ENCODE results near the gene FXYD3. TPM values are rescaled to one million over a fixed set of nuclear protein-coding genes. Genes with fewer than 3 reads are reported as not detected.

Gene FXYD3
- total RNA-seq, 1 experiment from 2014 or later: 6.9 TPM

- ChIA-PET CTCF (interaction anchor here (0.6 to 5.5 kb wide), 9 partner anchors 12 to 88 kb away, joined by 3 to 91 read pairs (median 16); partner anchors contain the start of gene FXYD3), POLR2A (no interaction called here)
- Mint-ChIP-seq H3K36me3 (ENCODE audit: insufficient read depth, unreplicated experiment) (no peaks in the 10 kb centered on the region), H3K27me3 (ENCODE audit: insufficient read depth, unreplicated experiment) (no peaks in the 10 kb centered on the region), H3K9me3 (ENCODE audit: unreplicated experiment) (no peaks in the 10 kb centered on the region), H3K4me1 (ENCODE audit: insufficient read depth, unreplicated experiment) (peaks cover 6% of the 10 kb centered on the region), H3K27ac (ENCODE audit: low read depth, unreplicated experiment) (no peak overlapping the region), H3K4me3 (ENCODE audit: unreplicated experiment) (no peak overlapping the region)
- no peak for DNase-seq (ENCODE audit: unreplicated experiment)
- intact Hi-C loops (cut with micrococcal nuclease): no loop called here
- no peak for TF ChIP-seq CTCF (IDR thresholded peaks at IDR 0.05; ENCODE audit: unreplicated experiment)
- BruUV-seq (replicated peaks): no TSS peak
These were observed 18.2 kb downstream of the FXYD3 start for GRCh38 chr19:35133826-35134225.

- no peak for DNase-seq (ENCODE audit: unreplicated experiment)
- H3K4me3 Mint-ChIP-seq (ENCODE audit: unreplicated experiment): no peak within 1 kb of the TSS
- intact Hi-C loops (cut with micrococcal nuclease): loop anchor here (1.0 kb wide), 3 partner anchors 20 to 161 kb away; no protein-coding TSS in a partner anchor
- no peaks in the 10 kb centered on the region for H3K36me3 Mint-ChIP-seq (ENCODE audit: insufficient read depth, unreplicated experiment)
- POLR2A ChIA-PET: interaction anchor here (1.6 to 3.8 kb wide), 3 partner anchors 11 to 68 kb away, joined by 7 to 27 read pairs (median 21); partner anchors contain the start of gene FXYD3
- H3K4me1 Mint-ChIP-seq (ENCODE audit: insufficient read depth, unreplicated experiment): peaks cover 6% of the 10 kb centered on the region
- H3K9me3 Mint-ChIP-seq (ENCODE audit: unreplicated experiment): no peaks in the 10 kb centered on the region
- CTCF ChIA-PET: interaction anchor here (0.6 to 5.5 kb wide), 19 partner anchors 10 to 363 kb away, joined by 3 to 91 read pairs (median 7); partner anchors contain the start of gene FXYD3
- H3K27ac Mint-ChIP-seq (ENCODE audit: low read depth, unreplicated experiment): peak within 1 kb of the TSS; percentile 7
- no peaks in the 10 kb centered on the region for H3K27me3 Mint-ChIP-seq (ENCODE audit: insufficient read depth, unreplicated experiment)
- BruUV-seq (replicated peaks): no TSS peak
- no peak for TF ChIP-seq CTCF (IDR thresholded peaks at IDR 0.05; ENCODE audit: unreplicated experiment)
These were observed 19.1 kb downstream of the FXYD3 start, which contains the start of gene LGI4 for GRCh38 chr19:35134601-35135242. LGI4 (minus strand) TSS chr19:35135059; CDS start chr19:35134680, 379 bp downstream.

- POLR2A ChIA-PET: interaction anchor here (0.8 to 3.8 kb wide), 6 partner anchors 8 to 69 kb away, joined by 3 to 27 read pairs (median 6); partner anchors contain the start of gene FXYD3
- TF ChIP-seq CTCF (IDR thresholded peaks at IDR 0.05; ENCODE audit: unreplicated experiment): peak; percentile 79
- H3K9me3 Mint-ChIP-seq (ENCODE audit: unreplicated experiment): no peaks in the 10 kb centered on the region
- peaks cover 4% of the 10 kb centered on the region for H3K27me3 Mint-ChIP-seq (ENCODE audit: insufficient read depth, unreplicated experiment)
- DNase-seq (ENCODE audit: unreplicated experiment): peak; percentile 73
- intact Hi-C loops (cut with micrococcal nuclease): loop anchor here (1.0 kb wide), 3 partner anchors 21 to 162 kb away; no protein-coding TSS in a partner anchor
- BruUV-seq (replicated peaks): no TSS peak
- no peak overlapping the region for H3K4me3 Mint-ChIP-seq (ENCODE audit: unreplicated experiment)
- H3K27ac Mint-ChIP-seq (ENCODE audit: low read depth, unreplicated experiment): no peak overlapping the region
- CTCF ChIA-PET: interaction anchor here (0.6 to 5.5 kb wide), 36 partner anchors 8 to 363 kb away, joined by 3 to 91 read pairs (median 6); partner anchors contain the start of genes FXYD3 and FXYD5
- no peaks in the 10 kb centered on the region for H3K36me3 Mint-ChIP-seq (ENCODE audit: insufficient read depth, unreplicated experiment)
- peaks cover 6% of the 10 kb centered on the region for H3K4me1 Mint-ChIP-seq (ENCODE audit: insufficient read depth, unreplicated experiment)
These were observed 19.8 kb downstream of the FXYD3 start for GRCh38 chr19:35135389-35135909.

GRCh38 chr19:35136231-35136630, 20.6 kb downstream of the FXYD3 start:
- Mint-ChIP-seq H3K9me3 (ENCODE audit: unreplicated experiment) (no peaks in the 10 kb centered on the region), H3K4me3 (ENCODE audit: unreplicated experiment) (no peak overlapping the region), H3K4me1 (ENCODE audit: insufficient read depth, unreplicated experiment) (peaks cover 12% of the 10 kb centered on the region), H3K27ac (ENCODE audit: low read depth, unreplicated experiment) (no peak overlapping the region), H3K27me3 (ENCODE audit: insufficient read depth, unreplicated experiment) (peaks cover 6% of the 10 kb centered on the region), H3K36me3 (ENCODE audit: insufficient read depth, unreplicated experiment) (no peaks in the 10 kb centered on the region)
- no peak for TF ChIP-seq CTCF (IDR thresholded peaks at IDR 0.05; ENCODE audit: unreplicated experiment)
- intact Hi-C loops (cut with micrococcal nuclease): no loop called here
- ChIA-PET CTCF (interaction anchor here (0.6 to 5.5 kb wide), 37 partner anchors 9 to 160 kb away, joined by 3 to 91 read pairs (median 6); partner anchors contain the start of genes FXYD3 and FXYD5), POLR2A (interaction anchor here (0.8 to 3.8 kb wide), 6 partner anchors 8 to 70 kb away, joined by 3 to 27 read pairs (median 6); partner anchors contain the start of gene FXYD3)
- DNase-seq (ENCODE audit: unreplicated experiment): no peak
- no TSS peak for BruUV-seq (replicated peaks)
